Smooth muscle cell of the brain vasculature (primary cell): ENCODE results near the gene NCOA6.
A peak's percentile ranks its signal among the peaks of the same experiment; 100 is the strongest.
"Not testable (repeated sequence)": the region's sequence is repeated elsewhere in the genome, so short reads cannot be mapped to it uniquely, and the experiment has no call there.

Source experiments
- DNase-seq: peaks from one replicate; pipeline ENCODE4 v3.0.0-alpha.2; 2012; ENCODE audit warnings: low read depth, low spot score

NCOA6 gene

GRCh38 chr20:34829191-34829590 is 3.7 kb upstream of the NCOA6 start:
- DNase-seq, result no peak

GRCh38 chr20:34824806-34825529 is 483 bp downstream of the NCOA6 start:
- no peak for DNase-seq

- no peak for DNase-seq
These were observed 1.0 kb downstream of the NCOA6 start for GRCh38 chr20:34824452-34824805.

- no peak for DNase-seq
These were observed 1.4 kb downstream of the NCOA6 start for GRCh38 chr20:34824026-34824425.

- DNase-seq, result no peak
These were observed 4.5 kb downstream of the NCOA6 start for GRCh38 chr20:34820805-34821578.

DNA sequence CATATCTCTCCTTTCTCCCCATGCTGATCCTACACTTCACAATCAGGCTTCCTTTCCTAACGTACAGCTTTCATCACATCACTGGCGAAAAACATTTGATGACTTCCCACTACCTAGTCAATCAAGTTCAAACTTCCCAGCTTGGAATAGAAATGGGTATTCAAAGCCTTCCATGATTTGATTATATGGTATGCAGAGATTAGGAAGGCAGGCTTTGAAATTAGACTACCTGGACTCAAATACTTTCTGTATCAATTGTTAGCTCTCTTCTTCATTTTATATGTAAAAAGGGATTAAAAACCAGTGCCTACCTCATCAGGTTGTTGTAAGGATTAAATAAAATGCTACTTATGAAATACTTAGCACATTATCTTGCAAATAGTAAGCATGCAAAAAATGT is 7.7 kb downstream of the NCOA6 start:
- DNase-seq, result no peak

- DNase-seq, result no peak
These were observed 8.4 kb downstream of the NCOA6 start for GRCh38 chr20:34817072-34817471.

DNA sequence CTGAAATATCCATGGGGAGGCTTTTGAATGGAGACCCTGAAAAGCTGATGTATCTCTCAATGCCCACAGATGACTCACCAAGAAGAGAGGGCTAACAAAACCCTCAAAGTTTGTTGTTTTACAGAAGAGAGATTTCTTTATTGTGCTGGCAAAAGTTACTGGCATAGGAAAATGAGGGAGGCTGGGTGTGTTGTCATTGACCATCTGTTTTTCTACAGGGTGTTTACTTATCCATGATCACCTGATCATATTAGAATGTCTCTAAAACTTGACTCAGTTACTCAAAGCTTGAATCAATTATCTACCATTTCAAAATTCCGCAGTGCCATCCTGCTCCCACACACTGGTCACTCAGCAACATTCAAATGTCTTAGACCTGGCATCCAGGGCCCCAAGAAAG is 9.8 kb downstream of the NCOA6 start:
- no peak for DNase-seq

DNA sequence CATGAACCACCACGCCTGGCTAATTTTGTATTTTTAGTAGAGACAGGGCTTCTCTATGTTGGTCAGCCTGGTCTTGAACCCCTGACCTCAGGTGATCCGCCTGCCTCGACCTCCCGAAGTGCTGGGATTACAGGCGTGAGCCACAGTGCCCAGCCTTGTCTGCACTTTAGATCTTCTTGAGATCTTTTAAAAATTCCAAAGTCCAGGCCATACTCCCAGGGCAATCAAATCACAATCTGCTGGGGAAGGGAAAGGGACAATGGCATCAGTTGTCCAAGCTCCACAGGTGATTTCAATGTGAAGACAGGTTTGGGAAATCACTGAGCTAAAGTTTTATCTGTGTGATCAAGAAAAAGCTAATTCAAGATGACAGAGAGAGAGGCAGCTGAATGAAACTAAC is 16.9 kb downstream of the NCOA6 start:
- DNase-seq, result no peak

DNA sequence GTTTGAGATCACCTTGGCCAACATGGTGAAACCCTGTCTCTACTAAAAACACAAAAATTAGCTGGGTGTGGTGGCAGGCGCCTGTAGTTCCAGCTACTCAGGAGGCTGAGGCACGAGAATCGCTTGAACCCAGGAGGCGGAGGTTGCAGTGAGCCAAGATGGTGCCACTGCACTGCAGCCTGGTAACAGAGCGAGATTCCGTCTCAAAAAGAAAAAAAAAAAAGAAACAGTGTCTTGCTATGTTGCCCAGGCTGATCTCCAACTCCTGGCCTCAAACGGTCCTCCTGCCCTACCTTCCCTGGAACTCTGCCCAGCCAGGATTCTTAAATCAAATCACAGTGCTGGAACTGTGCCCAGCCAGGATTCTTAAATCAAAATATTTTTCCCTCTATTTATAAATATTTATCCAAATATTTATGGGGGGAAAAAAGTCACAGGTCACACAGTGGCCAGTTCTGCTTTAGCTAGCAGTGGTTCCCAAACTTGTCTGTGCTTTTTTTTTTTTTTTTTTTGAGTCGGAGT is 17.4 kb downstream of the NCOA6 start:
- DNase-seq, result not testable (repeated sequence)

- DNase-seq, result no peak
These were observed 19.2 kb downstream of the NCOA6 start for GRCh38 chr20:34806255-34806654.

DNA sequence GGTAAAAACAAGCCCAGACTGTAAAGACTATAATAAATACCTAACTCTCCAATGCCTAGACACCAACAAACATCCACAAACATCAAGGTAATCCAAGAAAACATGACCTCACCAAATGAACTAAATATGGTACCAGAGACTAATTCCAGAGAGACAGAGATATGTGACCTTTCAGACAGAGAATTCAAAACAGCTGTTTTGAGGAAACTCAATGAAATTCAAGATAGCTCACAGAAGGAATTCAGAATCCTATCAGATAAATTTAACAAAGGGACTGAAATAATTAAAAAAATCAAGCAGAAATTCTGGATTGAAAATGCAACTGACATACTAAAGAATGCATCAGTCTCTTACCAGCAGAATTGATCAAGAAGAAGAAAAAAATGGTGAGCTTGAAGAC is 26.6 kb downstream of the NCOA6 start:
- no peak for DNase-seq

DNA sequence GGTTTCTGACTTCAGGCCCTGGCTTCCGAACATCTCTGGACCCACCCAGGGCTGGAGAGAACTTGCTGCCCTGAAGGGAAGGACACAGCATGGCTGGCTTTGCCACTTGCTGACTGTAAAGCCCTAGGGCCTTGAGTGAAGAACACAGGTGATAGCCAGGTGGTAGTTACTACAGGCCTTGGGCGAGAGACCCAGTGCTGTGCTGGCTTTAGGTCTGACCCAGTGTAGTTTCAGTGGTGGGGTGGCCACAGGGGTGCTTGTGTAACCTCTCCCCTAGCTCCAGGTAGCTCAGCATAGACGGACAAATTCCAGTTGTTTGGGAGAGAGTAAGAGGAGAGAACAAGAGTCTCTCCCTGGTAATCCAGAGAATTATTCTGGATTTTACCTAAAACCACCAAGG is 27.1 kb downstream of the NCOA6 start:
- no peak for DNase-seq

- DNase-seq, result no peak
These were observed 28.1 kb downstream of the NCOA6 start for GRCh38 chr20:34797012-34797995.

GRCh38 chr20:34794006-34794585 is 31.4 kb downstream of the NCOA6 start:
- DNase-seq, result no peak

GRCh38 chr20:34792687-34793363 is 32.6 kb downstream of the NCOA6 start:
- no peak for DNase-seq

GRCh38 chr20:34791289-34792020 is 34.0 kb downstream of the NCOA6 start:
- peak; percentile 24 for DNase-seq

DNA sequence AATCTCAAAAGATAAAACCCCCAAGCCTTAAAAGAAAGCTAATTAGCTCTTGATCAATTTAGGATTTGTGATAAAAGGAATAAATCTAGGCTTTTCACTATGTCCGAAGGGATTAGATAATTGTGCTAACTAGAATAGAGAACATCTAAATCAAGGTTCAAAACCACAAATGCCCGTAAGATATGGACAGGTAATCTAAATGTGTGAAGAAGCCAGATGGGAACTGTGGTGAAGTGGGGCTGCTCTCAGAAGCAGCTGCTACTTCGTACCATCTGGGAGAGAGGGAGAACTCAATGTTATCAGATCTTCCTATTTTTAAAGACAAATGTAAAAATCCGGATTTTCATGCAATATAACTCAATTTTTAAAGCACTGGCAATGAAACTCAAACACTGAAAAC is 44.2 kb downstream of the NCOA6 start:
- no peak for DNase-seq

GRCh38 chr20:34780291-34780690 is 45.2 kb downstream of the NCOA6 start:
- not testable (repeated sequence) for DNase-seq

DNA sequence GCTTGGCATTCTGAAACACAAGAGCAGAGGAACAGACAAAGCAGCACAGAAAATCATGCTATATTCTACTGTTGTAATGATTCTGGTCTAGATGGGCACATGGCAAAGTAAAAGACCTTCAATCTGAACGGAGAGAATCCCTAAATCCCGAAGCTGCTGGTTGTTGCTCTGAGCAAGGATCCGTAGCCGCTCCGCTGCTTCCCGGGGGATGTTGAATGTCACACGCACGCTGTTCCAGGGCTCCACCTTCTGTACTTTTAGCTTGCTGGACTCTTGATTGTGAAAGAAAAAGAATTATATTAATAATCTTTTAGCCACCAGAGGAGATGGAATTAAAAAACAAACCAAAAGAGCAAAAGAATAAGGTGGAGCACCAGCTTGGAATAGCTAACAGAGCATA is 49.3 kb downstream of the NCOA6 start:
- DNase-seq, result no peak
